NCI-H2196 treated with DMSO at 0.1 percent for 48 hours (cell line): ENCODE data around the gene SBF2.
"Not testable (repeated sequence)": the region's sequence is repeated elsewhere in the genome, so short reads cannot be mapped to it uniquely, and the experiment has no call there.

ENCODE experiments used
- DNase-seq: peaks from one replicate; lab custom pipeline; 2025; ENCODE audit not compliant: unreplicated experiment; lab: John Stamatoyannopoulos, UW

Gene SBF2

DNA sequence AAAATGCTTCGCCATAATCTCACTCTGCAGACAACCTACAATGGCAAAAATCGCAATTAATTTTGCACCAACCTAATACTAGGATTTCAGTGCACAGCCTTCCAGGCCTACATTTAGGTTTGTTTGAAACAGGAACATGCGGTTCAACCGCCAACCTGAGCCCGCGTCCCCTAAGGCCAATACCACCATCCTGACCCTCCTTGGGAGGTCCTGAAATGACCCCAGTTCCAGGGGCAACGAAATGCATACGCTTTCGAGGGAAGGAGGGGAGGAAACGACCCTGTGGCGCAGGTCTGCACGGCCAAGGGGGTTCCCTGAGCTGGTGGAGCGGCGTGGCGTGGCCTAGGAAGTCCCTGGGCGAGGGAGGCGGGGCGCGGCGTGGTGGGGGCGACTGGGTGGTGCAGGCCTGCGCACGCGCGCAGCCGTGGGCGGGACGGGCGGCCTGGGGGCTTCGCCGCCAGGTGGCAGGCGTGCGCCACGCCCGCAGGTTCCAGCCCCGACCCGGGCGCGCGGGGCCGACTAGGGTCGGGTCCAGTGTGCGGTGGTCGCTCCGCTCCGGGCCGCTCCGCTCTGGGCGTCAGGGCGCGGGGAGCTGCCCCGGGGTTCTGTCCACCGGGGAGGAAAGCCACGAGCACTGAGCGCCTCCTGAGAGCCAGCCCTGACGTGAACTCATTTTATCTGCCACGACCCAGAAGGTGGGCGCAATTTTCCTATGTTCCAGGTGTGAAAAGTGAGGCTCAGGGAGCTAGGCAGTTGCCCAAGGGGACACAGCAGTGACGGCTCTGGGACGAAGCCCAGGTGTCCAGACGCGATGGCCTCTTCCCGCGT lies 536.0 kb downstream of the SBF2 start:
- DNase-seq, result peak; percentile 51

GRCh38 chr11:9756878-9757277 lies 537.1 kb downstream of the SBF2 start:
- DNase-seq, result no peak

GRCh38 chr11:9756461-9756860 lies 537.6 kb downstream of the SBF2 start:
- no peak for DNase-seq

DNA sequence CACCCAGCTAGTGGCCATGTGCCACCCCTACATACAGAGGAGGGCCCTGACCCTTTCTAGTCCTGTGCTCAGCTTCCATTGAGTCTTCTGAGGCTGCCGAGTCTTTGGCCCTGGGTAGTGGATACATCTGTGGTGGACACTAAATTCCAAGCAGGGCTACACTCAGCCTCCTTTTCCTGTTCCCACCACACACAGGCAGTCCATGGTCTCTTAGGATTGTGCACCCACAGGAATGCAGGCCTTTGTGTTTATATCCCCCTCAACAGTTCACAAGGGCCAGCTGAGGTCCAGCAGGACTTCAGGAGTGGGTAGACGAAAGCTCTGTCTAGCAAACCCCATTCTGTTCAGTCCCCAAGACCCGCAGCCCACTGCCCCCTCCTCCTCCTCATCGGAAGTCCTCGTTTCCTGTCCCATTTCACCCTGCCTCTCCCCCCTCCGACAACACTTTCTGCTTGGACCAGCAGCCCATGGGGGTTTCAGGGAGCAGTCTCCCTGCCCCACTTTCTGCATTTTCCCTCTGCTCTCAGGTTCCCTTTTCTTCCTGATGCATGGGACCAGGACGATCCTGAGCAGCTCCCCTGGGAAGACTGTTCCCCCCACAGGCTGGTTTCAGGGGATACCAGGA lies 538.3 kb downstream of the SBF2 start:
- peak; percentile 5 for DNase-seq

DNA sequence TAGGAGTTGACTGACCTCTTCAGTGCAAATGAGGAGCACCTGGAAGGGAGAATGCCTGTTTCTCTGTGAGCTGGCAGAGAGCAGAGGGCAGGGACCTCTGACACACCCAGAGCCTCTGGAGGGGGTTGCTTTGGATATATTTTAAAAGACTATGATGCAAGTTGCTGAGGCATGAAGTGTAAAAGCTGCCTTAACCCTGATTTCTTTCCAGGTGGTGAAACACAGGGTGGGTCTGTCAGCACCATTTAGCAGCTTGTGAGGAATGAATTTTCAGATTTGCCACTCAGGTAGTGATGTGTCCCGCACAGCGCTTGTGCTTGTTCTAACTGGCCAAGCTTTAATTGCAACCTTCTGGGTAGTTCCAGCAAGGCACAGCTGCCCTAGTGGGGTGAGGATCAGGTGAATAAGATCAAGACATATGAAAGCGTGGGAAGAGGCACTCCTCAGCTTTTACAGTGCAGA lies 540.0 kb downstream of the SBF2 start:
- no peak for DNase-seq

GRCh38 chr11:9753021-9753420 lies 541.0 kb downstream of the SBF2 start:
- DNase-seq, result no peak

- no peak for DNase-seq
Observed at GRCh38 chr11:9752091-9752490, 541.9 kb downstream of the SBF2 start.

DNA sequence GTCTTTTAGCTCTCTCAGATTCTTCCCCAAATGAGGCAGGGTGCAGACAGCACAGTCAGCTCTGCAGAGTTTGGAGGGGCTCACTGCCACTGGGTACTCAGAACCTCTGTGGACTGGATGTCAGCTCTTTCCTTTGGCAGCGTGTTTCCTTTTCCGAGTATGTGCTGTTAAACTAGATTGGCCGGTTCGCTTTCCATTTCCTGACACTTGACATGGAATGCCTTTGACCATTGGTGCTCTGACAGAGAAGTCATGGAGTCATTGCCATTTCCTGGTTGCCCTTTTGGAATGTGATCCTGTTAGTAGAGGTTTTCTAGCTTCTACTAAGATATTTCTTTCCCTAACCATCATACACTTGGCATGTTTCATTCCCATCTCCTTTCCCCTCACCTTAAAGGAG lies 543.5 kb downstream of the SBF2 start:
- DNase-seq, result no peak

- DNase-seq, result peak; percentile 37
Observed at GRCh38 chr11:9748361-9748970, 545.6 kb downstream of the SBF2 start.

DNA sequence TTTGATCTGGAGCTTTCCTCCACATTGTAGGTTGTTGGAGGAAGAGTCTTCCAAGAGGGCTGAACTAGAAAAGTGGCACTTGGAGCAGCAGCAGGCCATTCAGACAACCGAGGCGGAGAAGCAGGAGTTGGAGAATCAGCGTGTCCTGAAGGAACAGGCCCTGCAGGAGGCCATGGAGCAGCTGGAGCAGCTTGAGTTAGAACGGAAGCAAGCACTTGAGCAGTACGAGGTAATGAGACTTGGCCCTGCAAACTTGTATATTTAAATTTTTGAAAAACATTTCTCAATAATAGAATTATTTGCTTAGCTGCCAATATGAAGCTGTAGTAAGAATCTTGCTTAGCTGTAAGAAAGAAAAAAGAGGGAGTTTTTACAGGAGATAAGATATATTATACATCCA lies 546.2 kb downstream of the SBF2 start:
- no peak for DNase-seq

DNA sequence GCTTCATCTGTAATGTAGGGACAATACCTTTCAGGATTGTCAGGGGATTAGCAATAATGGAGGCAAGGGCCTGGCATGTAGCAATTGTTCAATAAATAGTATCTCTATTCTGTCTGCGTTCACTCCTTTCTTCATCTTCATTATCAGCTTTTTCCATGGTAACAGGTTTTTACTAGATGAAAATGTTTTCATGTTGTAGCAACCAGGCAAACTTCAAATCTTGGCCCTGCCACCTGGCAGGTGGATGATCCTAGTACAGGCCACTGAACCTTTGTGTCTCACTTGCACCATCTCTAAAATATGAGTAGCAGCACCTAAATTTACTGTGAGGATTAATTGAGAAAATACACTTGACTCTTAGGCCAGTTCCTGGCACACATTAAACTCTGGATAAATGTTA lies 546.8 kb downstream of the SBF2 start:
- no peak for DNase-seq

- no peak for DNase-seq
Observed at GRCh38 chr11:9745411-9746211, 548.4 kb downstream of the SBF2 start.

GRCh38 chr11:9743512-9743911 lies 550.5 kb downstream of the SBF2 start:
- not testable (repeated sequence) for DNase-seq

- no peak for DNase-seq
Observed at GRCh38 chr11:9741260-9741659, 552.8 kb downstream of the SBF2 start.

DNA sequence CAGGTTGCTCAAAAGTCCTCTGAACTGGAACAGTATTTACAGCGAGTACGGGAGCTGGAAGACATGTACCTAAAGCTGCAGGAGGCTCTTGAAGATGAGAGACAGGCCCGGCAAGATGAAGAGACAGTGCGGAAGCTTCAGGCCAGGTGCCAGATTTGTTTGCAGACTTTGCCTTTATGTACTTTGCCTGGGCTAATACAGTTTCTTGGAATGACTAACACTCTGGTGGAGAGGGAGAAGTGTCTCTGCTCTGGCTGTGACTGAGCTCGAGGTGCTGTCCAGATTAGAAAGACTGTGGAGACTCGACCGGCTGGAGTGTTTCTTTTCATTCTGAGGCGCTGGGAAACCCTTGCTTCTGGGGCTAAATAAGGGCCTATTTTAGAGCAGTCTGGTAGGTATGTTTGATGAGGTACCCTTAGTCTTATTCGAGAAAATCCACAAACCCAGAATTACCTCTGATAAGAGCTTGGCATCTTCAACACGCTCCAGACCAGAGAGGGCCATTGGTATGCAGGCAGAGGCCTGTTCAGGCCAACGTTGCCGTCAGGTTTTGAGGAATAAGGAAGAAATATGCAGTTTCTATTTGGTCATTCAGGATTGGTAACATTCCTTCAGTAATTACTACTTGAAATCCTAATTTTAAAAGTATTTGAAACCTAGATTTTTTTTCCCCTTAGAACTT lies 553.7 kb downstream of the SBF2 start:
- no peak for DNase-seq

DNA sequence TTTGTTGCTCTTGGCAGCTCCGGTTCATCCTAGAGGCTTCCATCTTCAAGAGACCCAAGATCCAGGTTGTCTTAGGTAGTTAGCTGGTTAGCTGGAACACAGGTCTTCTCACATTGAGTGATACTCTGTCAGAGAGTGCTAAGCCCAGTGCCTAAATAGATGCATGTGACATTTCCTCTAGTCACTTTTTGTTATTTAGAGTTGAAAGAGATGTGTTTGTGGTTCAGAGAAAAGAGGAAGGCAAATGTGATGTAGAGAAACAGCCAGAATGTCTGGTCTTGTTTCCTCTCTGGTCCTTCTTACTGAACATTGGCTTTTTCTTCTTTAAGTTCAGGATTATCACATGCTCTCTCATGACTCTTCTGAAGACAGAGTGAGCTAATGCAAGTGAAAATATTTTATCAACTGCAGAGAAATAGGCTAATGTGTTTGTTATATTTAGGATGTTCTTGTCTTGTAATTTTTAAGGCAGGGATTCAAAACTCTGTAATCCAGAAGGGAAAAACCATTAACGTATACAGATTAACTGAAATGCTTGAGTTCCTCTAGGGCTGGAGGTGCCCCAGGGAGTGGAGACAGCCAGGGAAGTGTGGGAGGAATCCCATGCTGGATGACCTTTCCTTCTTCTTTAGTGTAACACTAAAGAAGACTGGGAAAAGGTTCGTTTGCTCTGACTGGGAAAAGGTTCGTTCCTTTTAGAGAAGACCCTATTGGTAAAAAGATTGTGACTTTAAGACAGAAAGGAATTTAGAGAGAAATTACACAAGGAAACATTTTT lies 554.7 kb downstream of the SBF2 start:
- no peak for DNase-seq

DNA sequence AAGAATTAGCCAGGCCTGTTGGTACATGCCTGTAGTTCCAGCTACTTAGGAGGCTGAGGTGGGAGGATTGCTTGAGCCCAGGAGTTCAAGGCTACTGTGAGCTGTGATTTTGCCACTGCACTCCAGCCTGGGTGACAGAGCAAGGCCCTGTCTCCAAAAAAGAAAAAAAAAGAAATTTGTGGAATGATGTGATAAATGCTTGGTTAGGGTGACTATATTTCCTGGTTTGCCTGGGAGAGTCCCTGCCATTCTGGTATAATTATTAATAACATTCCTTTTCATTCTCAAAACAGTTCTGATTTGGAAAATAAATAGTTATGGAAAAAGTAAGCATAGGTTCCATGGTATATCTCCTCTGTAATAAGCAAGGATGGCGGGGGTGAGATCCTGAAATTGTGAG lies 555.3 kb downstream of the SBF2 start:
- DNase-seq, result no peak

DNA sequence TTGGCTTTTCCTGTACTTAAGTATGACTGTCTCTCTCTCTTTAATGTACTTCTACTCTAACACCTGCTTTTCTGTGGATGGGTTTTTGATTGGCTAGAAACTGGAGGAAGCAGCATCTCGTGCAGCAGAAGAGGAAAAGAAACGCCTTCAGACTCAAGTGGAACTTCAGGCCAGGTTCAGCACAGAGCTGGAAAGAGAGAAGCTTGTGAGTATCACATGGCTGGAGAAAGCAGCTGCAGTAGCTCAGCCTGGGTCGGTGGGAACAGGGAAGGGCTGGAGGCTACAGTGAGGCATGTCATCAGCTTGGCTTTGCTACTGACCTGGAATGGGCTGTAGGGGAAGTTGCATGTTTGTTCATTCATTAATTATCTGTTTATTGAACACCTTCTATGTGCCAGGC lies 555.9 kb downstream of the SBF2 start:
- DNase-seq, result no peak

- no peak for DNase-seq
Observed at GRCh38 chr11:9736365-9736764, 557.7 kb downstream of the SBF2 start.

DNA sequence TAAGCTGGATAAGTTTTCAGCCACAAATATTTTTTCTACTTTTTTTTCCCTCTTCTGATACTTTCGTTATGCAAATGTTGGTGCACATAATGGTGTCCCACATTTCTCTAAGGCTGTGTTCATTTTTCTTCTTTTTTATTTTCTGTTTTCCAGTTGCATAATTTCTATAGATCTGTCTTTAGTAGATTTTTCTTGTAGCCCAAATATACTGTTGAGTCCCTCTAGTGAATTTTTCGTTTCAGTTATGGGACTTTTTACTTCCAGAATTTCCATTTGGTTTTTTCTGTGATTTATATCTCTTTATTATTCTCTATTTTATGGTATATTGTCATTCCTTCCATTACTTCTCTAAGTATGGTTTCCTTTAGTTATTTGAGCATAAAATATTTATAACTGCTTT lies 558.1 kb downstream of the SBF2 start:
- no peak for DNase-seq
